Activated naive CD8-positive, alpha-beta T cell (primary cell): Measurements from ENCODE around the gene TRIO.

Experiments used
- H3K27ac Mint-ChIP-seq: one replicate; pipeline ENCODE4 v1.8.0; 2021; ENCODE audit warnings: mixed read lengths
- H3K27me3 Mint-ChIP-seq: one replicate; pipeline ENCODE4 v1.8.0; 2021; ENCODE audit warnings: mixed read lengths
- H3K36me3 Mint-ChIP-seq: one replicate; pipeline ENCODE4 v1.8.0; 2021; ENCODE audit warnings: mixed read lengths
- H3K4me1 Mint-ChIP-seq: one replicate; pipeline ENCODE4 v1.8.0; 2021; ENCODE audit warnings: low read depth, mixed read lengths
- H3K4me3 Mint-ChIP-seq: one replicate; pipeline ENCODE4 v1.8.0; 2021; ENCODE audit warnings: mild to moderate bottlenecking, mixed read lengths
- H3K9me3 Mint-ChIP-seq: one replicate; pipeline ENCODE4 v1.8.0; 2021; ENCODE audit warnings: low read depth, mixed read lengths

The TRIO gene

GRCh38 chr5:14231156-14231555 lies 88.0 kb downstream of the TRIO start:
- Mint-ChIP-seq H3K27me3 (no peaks in the 10 kb centered on the region), H3K4me1 (no peaks in the 10 kb centered on the region), H3K36me3 (no peaks in the 10 kb centered on the region), H3K27ac (no peak overlapping the region), H3K4me3 (no peak overlapping the region), H3K9me3 (no peaks in the 10 kb centered on the region)

- H3K27me3 Mint-ChIP-seq = no peaks in the 10 kb centered on the region
- no peak overlapping the region for H3K4me3 Mint-ChIP-seq
- no peaks in the 10 kb centered on the region for H3K9me3 Mint-ChIP-seq
- no peak overlapping the region for H3K27ac Mint-ChIP-seq
- H3K36me3 Mint-ChIP-seq = no peaks in the 10 kb centered on the region
- no peaks in the 10 kb centered on the region for H3K4me1 Mint-ChIP-seq
These were observed 88.7 kb downstream of the TRIO start for GRCh38 chr5:14231890-14232289.

GRCh38 chr5:14234204-14234603 lies 91.1 kb downstream of the TRIO start:
- Mint-ChIP-seq H3K36me3 (no peaks in the 10 kb centered on the region), H3K9me3 (no peaks in the 10 kb centered on the region), H3K4me1 (no peaks in the 10 kb centered on the region), H3K4me3 (no peak overlapping the region), H3K27me3 (peaks cover 3% of the 10 kb centered on the region), H3K27ac (no peak overlapping the region)

GRCh38 chr5:14235872-14236271 lies 92.7 kb downstream of the TRIO start:
- H3K36me3 Mint-ChIP-seq = no peaks in the 10 kb centered on the region
- H3K9me3 Mint-ChIP-seq = no peaks in the 10 kb centered on the region
- H3K27ac Mint-ChIP-seq = no peak overlapping the region
- H3K4me1 Mint-ChIP-seq = no peaks in the 10 kb centered on the region
- H3K4me3 Mint-ChIP-seq = no peak overlapping the region
- peaks cover 7% of the 10 kb centered on the region for H3K27me3 Mint-ChIP-seq

GRCh38 chr5:14236757-14237156 lies 93.6 kb downstream of the TRIO start:
- Mint-ChIP-seq H3K9me3 (no peaks in the 10 kb centered on the region), H3K27ac (no peak overlapping the region), H3K27me3 (peaks cover 9% of the 10 kb centered on the region), H3K36me3 (no peaks in the 10 kb centered on the region), H3K4me1 (no peaks in the 10 kb centered on the region), H3K4me3 (no peak overlapping the region)

- Mint-ChIP-seq H3K36me3 (no peaks in the 10 kb centered on the region), H3K27me3 (peaks cover 9% of the 10 kb centered on the region), H3K4me3 (no peak overlapping the region), H3K4me1 (no peaks in the 10 kb centered on the region), H3K9me3 (no peaks in the 10 kb centered on the region), H3K27ac (no peak overlapping the region)
These were observed 94.4 kb downstream of the TRIO start for GRCh38 chr5:14237317-14238086.

GRCh38 chr5:14238272-14238671 lies 95.1 kb downstream of the TRIO start:
- H3K9me3 Mint-ChIP-seq = no peaks in the 10 kb centered on the region
- H3K27me3 Mint-ChIP-seq = peaks cover 9% of the 10 kb centered on the region
- no peaks in the 10 kb centered on the region for H3K4me1 Mint-ChIP-seq
- H3K27ac Mint-ChIP-seq = no peak overlapping the region
- H3K4me3 Mint-ChIP-seq = no peak overlapping the region
- no peaks in the 10 kb centered on the region for H3K36me3 Mint-ChIP-seq

- H3K36me3 Mint-ChIP-seq = no peaks in the 10 kb centered on the region
- no peak overlapping the region for H3K27ac Mint-ChIP-seq
- H3K9me3 Mint-ChIP-seq = no peaks in the 10 kb centered on the region
- H3K4me1 Mint-ChIP-seq = no peaks in the 10 kb centered on the region
- H3K27me3 Mint-ChIP-seq = peaks cover 9% of the 10 kb centered on the region
- no peak overlapping the region for H3K4me3 Mint-ChIP-seq
These were observed 96.3 kb downstream of the TRIO start for GRCh38 chr5:14239404-14239803.

GRCh38 chr5:14239951-14240350 lies 96.8 kb downstream of the TRIO start:
- no peak overlapping the region for H3K27ac Mint-ChIP-seq
- no peak overlapping the region for H3K4me3 Mint-ChIP-seq
- no peaks in the 10 kb centered on the region for H3K36me3 Mint-ChIP-seq
- no peaks in the 10 kb centered on the region for H3K4me1 Mint-ChIP-seq
- no peaks in the 10 kb centered on the region for H3K9me3 Mint-ChIP-seq
- H3K27me3 Mint-ChIP-seq = peaks cover 9% of the 10 kb centered on the region

- H3K9me3 Mint-ChIP-seq = no peaks in the 10 kb centered on the region
- H3K36me3 Mint-ChIP-seq = no peaks in the 10 kb centered on the region
- no peak overlapping the region for H3K4me3 Mint-ChIP-seq
- peaks cover 9% of the 10 kb centered on the region for H3K27me3 Mint-ChIP-seq
- no peaks in the 10 kb centered on the region for H3K4me1 Mint-ChIP-seq
- no peak overlapping the region for H3K27ac Mint-ChIP-seq
These were observed 97.2 kb downstream of the TRIO start for GRCh38 chr5:14240359-14240758.

- Mint-ChIP-seq H3K9me3 (no peaks in the 10 kb centered on the region), H3K27ac (no peak overlapping the region), H3K4me3 (no peak overlapping the region), H3K4me1 (no peaks in the 10 kb centered on the region), H3K27me3 (peaks cover 9% of the 10 kb centered on the region), H3K36me3 (no peaks in the 10 kb centered on the region)
These were observed 98.0 kb downstream of the TRIO start for GRCh38 chr5:14241141-14241540.

- Mint-ChIP-seq H3K4me1 (no peaks in the 10 kb centered on the region), H3K36me3 (no peaks in the 10 kb centered on the region), H3K27me3 (peaks cover 7% of the 10 kb centered on the region), H3K4me3 (no peak overlapping the region), H3K9me3 (no peaks in the 10 kb centered on the region), H3K27ac (no peak overlapping the region)
These were observed 99.3 kb downstream of the TRIO start for GRCh38 chr5:14242447-14242846.

GRCh38 chr5:14242871-14243383 lies 99.8 kb downstream of the TRIO start:
- peaks cover 7% of the 10 kb centered on the region for H3K27me3 Mint-ChIP-seq
- H3K27ac Mint-ChIP-seq = no peak overlapping the region
- no peaks in the 10 kb centered on the region for H3K9me3 Mint-ChIP-seq
- H3K4me1 Mint-ChIP-seq = no peaks in the 10 kb centered on the region
- no peak overlapping the region for H3K4me3 Mint-ChIP-seq
- no peaks in the 10 kb centered on the region for H3K36me3 Mint-ChIP-seq

GRCh38 chr5:14243766-14244165 lies 100.6 kb downstream of the TRIO start:
- Mint-ChIP-seq H3K27ac (no peak overlapping the region), H3K36me3 (no peaks in the 10 kb centered on the region), H3K9me3 (no peaks in the 10 kb centered on the region), H3K27me3 (peaks cover 7% of the 10 kb centered on the region), H3K4me3 (no peak overlapping the region), H3K4me1 (no peaks in the 10 kb centered on the region)

GRCh38 chr5:14244721-14245120 lies 101.6 kb downstream of the TRIO start:
- H3K27ac Mint-ChIP-seq = no peak overlapping the region
- no peaks in the 10 kb centered on the region for H3K9me3 Mint-ChIP-seq
- no peaks in the 10 kb centered on the region for H3K4me1 Mint-ChIP-seq
- H3K27me3 Mint-ChIP-seq = peaks cover 5% of the 10 kb centered on the region
- H3K4me3 Mint-ChIP-seq = no peak overlapping the region
- no peaks in the 10 kb centered on the region for H3K36me3 Mint-ChIP-seq
